GM18861 (cell line): Measurements from ENCODE around the gene RNPS1.

ENCODE experiments used
- ATAC-seq: cut with Tn5 transposase; IDR thresholded peaks from one replicate; pipeline ENCODE4 v1.9.1; 2021; ENCODE audit not compliant: unreplicated experiment

RNPS1 gene

GRCh38 chr16:2216330-2216729 lies 51.6 kb downstream of the RNPS1 start:
- no peak for ATAC-seq

GRCh38 chr16:2214719-2214968 lies 53.3 kb downstream of the RNPS1 start, which contains the start of gene PGP:
TSS of gene PGP (minus strand) at chr16:2214840. CDS start at chr16:2214777, 63 bp downstream.
- ATAC-seq, result peak; percentile 76

GRCh38 chr16:2213817-2214718 lies 53.9 kb downstream of the RNPS1 start:
- ATAC-seq, result peak; percentile 10

- ATAC-seq, result no peak
These were observed 55.3 kb downstream of the RNPS1 start for GRCh38 chr16:2212362-2213324.

GRCh38 chr16:2211923-2212347 lies 56.0 kb downstream of the RNPS1 start:
- ATAC-seq, result no peak

GRCh38 chr16:2210386-2211365 lies 57.2 kb downstream of the RNPS1 start, which contains the start of gene BRICD5:
TSS of gene BRICD5 (minus strand) at chr16:2210863. CDS start at chr16:2210833, 30 bp downstream.
- no peak for ATAC-seq

- no peak for ATAC-seq
These were observed 58.0 kb downstream of the RNPS1 start for GRCh38 chr16:2210009-2210332.

GRCh38 chr16:2209258-2210008 lies 58.5 kb downstream of the RNPS1 start:
- no peak for ATAC-seq

- ATAC-seq, result no peak
These were observed 59.2 kb downstream of the RNPS1 start for GRCh38 chr16:2208772-2209171.

GRCh38 chr16:2208308-2208707 lies 59.6 kb downstream of the RNPS1 start:
- ATAC-seq, result no peak

- no peak for ATAC-seq
These were observed 60.1 kb downstream of the RNPS1 start for GRCh38 chr16:2207872-2208271.

- no peak for ATAC-seq
These were observed 61.0 kb downstream of the RNPS1 start for GRCh38 chr16:2206780-2207433.

GRCh38 chr16:2206420-2206779 lies 61.5 kb downstream of the RNPS1 start:
- no peak for ATAC-seq

- peak; percentile 10 for ATAC-seq
These were observed 62.0 kb downstream of the RNPS1 start for GRCh38 chr16:2205967-2206313.

GRCh38 chr16:2205104-2205966 lies 62.6 kb downstream of the RNPS1 start, which contains the start of gene MLST8:
TSS of gene MLST8 (plus strand) at chr16:2205454. CDS start at chr16:2206086, 632 bp downstream.
- peak; percentile 62 for ATAC-seq

GRCh38 chr16:2204416-2205103 lies 63.4 kb downstream of the RNPS1 start:
- ATAC-seq, result no peak
